ENCODE measurements around the gene B3GLCT. TPM values are rescaled to one million over a fixed set of nuclear protein-coding genes. Genes with fewer than 3 reads are reported as not detected.
A peak's percentile ranks its signal among the peaks of the same experiment; 100 is the strongest.

Gene B3GLCT
- total RNA-seq, 1 donor from 2014 or later: 3.0 TPM

GRCh38 chr13:31195616-31196015, 4.2 kb upstream of the B3GLCT start:
- H3K4me3 Mint-ChIP-seq: no peak overlapping the region
- no peaks in the 10 kb centered on the region for H3K36me3 Mint-ChIP-seq (ENCODE audit: low read depth)
- peaks cover 4% of the 10 kb centered on the region for H3K4me1 Mint-ChIP-seq
- no peaks in the 10 kb centered on the region for H3K27me3 Mint-ChIP-seq
- no peak for ATAC-seq (ENCODE audit: low read depth)
- TF ChIP-seq CTCF (IDR thresholded peaks at IDR 0.05): no peak
- H3K27ac Mint-ChIP-seq: no peak overlapping the region
- H3K9me3 Mint-ChIP-seq: no peaks in the 10 kb centered on the region
- POLR2A ChIA-PET: no interaction called here
- DNase-seq: no peak
- intact Hi-C loops (cut with micrococcal nuclease): loop anchor here (10.0 kb wide), 1 partner anchor 1119 kb away; the partner anchor contains the start of genes BRCA2 and ZAR1L
- CTCF ChIA-PET: no interaction called here

GRCh38 chr13:31196992-31197391, 2.8 kb upstream of the B3GLCT start:
- no peak for ATAC-seq (ENCODE audit: low read depth)
- POLR2A ChIA-PET: no interaction called here
- no peak for DNase-seq
- CTCF ChIA-PET: no interaction called here
- no peak overlapping the region for H3K4me3 Mint-ChIP-seq
- no peak for TF ChIP-seq CTCF (IDR thresholded peaks at IDR 0.05)
- intact Hi-C loops (cut with micrococcal nuclease): loop anchor here (10.0 kb wide), 1 partner anchor 1118 kb away; the partner anchor contains the start of genes BRCA2 and ZAR1L
- H3K27ac Mint-ChIP-seq: no peak overlapping the region
- no peaks in the 10 kb centered on the region for H3K36me3 Mint-ChIP-seq (ENCODE audit: low read depth)
- H3K27me3 Mint-ChIP-seq: no peaks in the 10 kb centered on the region
- no peaks in the 10 kb centered on the region for H3K9me3 Mint-ChIP-seq
- peaks cover 15% of the 10 kb centered on the region for H3K4me1 Mint-ChIP-seq

- CTCF ChIA-PET: no interaction called here
- Mint-ChIP-seq H3K36me3 (ENCODE audit: low read depth) (no peaks in the 10 kb centered on the region), H3K9me3 (no peaks in the 10 kb centered on the region), H3K27me3 (no peaks in the 10 kb centered on the region), H3K27ac (no peak overlapping the region), H3K4me3 (no peak overlapping the region), H3K4me1 (peaks cover 18% of the 10 kb centered on the region)
- ATAC-seq (ENCODE audit: low read depth) (no peak), DNase-seq (no peak)
- POLR2A ChIA-PET: interaction anchor here (0.7 kb wide), 1 partner anchor 1351 kb away, joined by 3 read pairs; no protein-coding TSS in a partner anchor
- intact Hi-C loops (cut with micrococcal nuclease): loop anchor here (10.0 kb wide), 1 partner anchor 1116 kb away; the partner anchor contains the start of genes BRCA2 and ZAR1L
- no peak for TF ChIP-seq CTCF (IDR thresholded peaks at IDR 0.05)
Measured at GRCh38 chr13:31198519-31198918, 1.3 kb upstream of the B3GLCT start.

GRCh38 chr13:31199527-31199848, 287 bp upstream of the B3GLCT start:
- ATAC-seq (ENCODE audit: low read depth) (peak; percentile 11), DNase-seq (no peak)
- TF ChIP-seq CTCF (IDR thresholded peaks at IDR 0.05): no peak
- POLR2A ChIA-PET: interaction anchor here (1.1 to 3.8 kb wide), 2 partner anchors 38 to 710 kb away, joined by 3 to 26 read pairs; partner anchors contain the start of gene HSPH1
- CTCF ChIA-PET: interaction anchor here (1.0 to 1.3 kb wide), 2 partner anchors 39 to 225 kb away, joined by 4 to 6 read pairs; no protein-coding TSS in a partner anchor
- intact Hi-C loops (cut with micrococcal nuclease): loop anchor here (1.0 to 10.0 kb wide), 2 partner anchors 225 to 1115 kb away; partner anchors contain the start of genes BRCA2 and ZAR1L
- Mint-ChIP-seq H3K36me3 (ENCODE audit: low read depth) (no peaks in the 10 kb centered on the region), H3K27me3 (no peaks in the 10 kb centered on the region), H3K9me3 (no peaks in the 10 kb centered on the region), H3K4me3 (peak overlapping the region; percentile 84), H3K4me1 (peaks cover 18% of the 10 kb centered on the region), H3K27ac (peak overlapping the region; percentile 76)

- no peak for TF ChIP-seq CTCF (IDR thresholded peaks at IDR 0.05)
- no peak for DNase-seq
- Mint-ChIP-seq H3K27me3 (no peaks in the 10 kb centered on the region), H3K9me3 (no peaks in the 10 kb centered on the region), H3K27ac (peak overlapping the region; percentile 84), H3K4me3 (peak overlapping the region; percentile 82), H3K4me1 (peaks cover 18% of the 10 kb centered on the region), H3K36me3 (ENCODE audit: low read depth) (no peaks in the 10 kb centered on the region)
- intact Hi-C loops (cut with micrococcal nuclease): loop anchor here (1.0 to 2.0 kb wide), 2 partner anchors 38 to 1386 kb away; partner anchors contain the start of gene PDS5B
- POLR2A ChIA-PET: interaction anchor here (3.8 kb wide), 1 partner anchor 39 kb away, joined by 26 read pairs; the partner anchor contains the start of gene HSPH1
- peak; percentile 11 for ATAC-seq (ENCODE audit: low read depth)
- CTCF ChIA-PET: interaction anchor here (1.0 kb wide), 1 partner anchor 37 kb away, joined by 3 read pairs; no protein-coding TSS in a partner anchor
Measured at GRCh38 chr13:31200637-31200971, 829 bp downstream of the B3GLCT start.

Data from activated B cell treated with CpG ODN at 0.5 μM for 24 hours (primary cell).